ENCODE data around the gene CEMIP.

GRCh38 chr15:80791004-80791403, 11.8 kb downstream of the CEMIP start:
- TF ChIP-seq, protein P1, sequence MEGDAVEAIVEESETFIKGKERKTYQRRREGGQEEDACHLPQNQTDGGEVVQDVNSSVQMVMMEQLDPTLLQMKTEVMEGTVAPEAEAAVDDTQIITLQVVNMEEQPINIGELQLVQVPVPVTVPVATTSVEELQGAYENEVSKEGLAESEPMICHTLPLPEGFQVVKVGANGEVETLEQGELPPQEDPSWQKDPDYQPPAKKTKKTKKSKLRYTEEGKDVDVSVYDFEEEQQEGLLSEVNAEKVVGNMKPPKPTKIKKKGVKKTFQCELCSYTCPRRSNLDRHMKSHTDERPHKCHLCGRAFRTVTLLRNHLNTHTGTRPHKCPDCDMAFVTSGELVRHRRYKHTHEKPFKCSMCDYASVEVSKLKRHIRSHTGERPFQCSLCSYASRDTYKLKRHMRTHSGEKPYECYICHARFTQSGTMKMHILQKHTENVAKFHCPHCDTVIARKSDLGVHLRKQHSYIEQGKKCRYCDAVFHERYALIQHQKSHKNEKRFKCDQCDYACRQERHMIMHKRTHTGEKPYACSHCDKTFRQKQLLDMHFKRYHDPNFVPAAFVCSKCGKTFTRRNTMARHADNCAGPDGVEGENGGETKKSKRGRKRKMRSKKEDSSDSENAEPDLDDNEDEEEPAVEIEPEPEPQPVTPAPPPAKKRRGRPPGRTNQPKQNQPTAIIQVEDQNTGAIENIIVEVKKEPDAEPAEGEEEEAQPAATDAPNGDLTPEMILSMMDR (IDR thresholded peaks at IDR 0.05), result no peak
- TF ChIP-seq EZH2phosphoT487 (IDR thresholded peaks at IDR 0.05) (no peak), EZH2 (IDR thresholded peaks at IDR 0.05) (no peak)

Measured in neural progenitor cell (in vitro differentiated cells).